Measurements from ENCODE around the gene ASF1B. TPM values are rescaled to one million over a fixed set of nuclear protein-coding genes. Genes with fewer than 3 reads are reported as not detected.

The ASF1B gene
- total RNA-seq, 6 donors from 2014 or later, result 1.2 to 4.9 (median 3.0) TPM

DNA sequence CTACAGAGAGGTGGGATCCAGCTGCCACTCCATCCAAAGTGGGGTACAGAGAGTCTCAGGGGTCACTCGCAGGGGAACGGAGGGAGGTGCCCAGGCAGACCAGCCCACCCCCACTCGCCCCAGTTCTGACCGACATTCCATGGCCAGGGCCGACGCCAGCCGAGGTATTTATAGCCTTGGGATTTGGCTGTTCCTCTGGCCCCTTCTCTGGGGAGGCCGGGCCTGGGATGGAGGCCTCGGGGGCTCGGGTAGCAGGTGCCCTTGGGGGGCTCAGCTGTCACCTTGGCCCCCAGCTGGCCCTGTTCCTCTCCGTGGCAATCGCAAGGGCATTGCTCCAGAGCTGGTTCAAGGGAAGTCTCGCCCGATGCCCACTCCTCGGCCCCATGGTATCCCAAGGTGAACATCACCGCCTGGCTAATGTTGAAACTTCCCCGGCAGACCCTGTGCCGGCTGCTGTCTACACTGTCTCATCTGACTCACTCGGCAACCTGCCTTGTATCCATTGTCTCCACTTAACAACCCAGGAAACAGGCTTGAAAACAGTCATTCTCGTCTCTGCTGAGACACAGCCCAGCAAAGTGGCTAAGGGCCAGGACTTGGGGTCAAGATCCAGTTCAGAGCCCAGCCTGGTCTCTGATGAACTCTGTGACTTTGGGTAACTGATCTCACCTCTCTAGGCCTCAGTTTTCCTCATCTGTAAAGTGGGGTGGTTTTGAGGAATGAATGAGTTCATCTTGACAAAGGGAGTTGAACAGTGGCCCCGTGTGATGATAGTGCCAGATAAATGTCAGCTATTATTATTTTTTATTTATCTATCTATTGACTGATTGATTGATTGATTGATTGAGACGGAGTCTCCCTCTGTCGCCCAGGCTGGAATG lies 28.6 kb downstream of the ASF1B start:
- H3K4me3 ChIP-seq, result no peak overlapping the region
- H3K36me3 ChIP-seq, result peaks cover 7 to 44% (median 31%) of the 10 kb centered on the region in 4 donors
- H3K27ac ChIP-seq, result peak overlapping the region in 1 of 4 donors; percentile 3
- no peaks in the 10 kb centered on the region for H3K9me3 ChIP-seq
- H3K27me3 ChIP-seq, result no peaks in the 10 kb centered on the region
- WGBS, 2 donors, result 73 to 80% methylated on average over 13 to 17 of the region's 23 CpGs
- TF ChIP-seq EP300 (IDR thresholded peaks at IDR 0.05) (no peak), POLR2AphosphoS5 (IDR thresholded peaks at IDR 0.05) (no peak), POLR2A (IDR thresholded peaks at IDR 0.05) (no peak)
- TF ChIP-seq, protein P1, sequence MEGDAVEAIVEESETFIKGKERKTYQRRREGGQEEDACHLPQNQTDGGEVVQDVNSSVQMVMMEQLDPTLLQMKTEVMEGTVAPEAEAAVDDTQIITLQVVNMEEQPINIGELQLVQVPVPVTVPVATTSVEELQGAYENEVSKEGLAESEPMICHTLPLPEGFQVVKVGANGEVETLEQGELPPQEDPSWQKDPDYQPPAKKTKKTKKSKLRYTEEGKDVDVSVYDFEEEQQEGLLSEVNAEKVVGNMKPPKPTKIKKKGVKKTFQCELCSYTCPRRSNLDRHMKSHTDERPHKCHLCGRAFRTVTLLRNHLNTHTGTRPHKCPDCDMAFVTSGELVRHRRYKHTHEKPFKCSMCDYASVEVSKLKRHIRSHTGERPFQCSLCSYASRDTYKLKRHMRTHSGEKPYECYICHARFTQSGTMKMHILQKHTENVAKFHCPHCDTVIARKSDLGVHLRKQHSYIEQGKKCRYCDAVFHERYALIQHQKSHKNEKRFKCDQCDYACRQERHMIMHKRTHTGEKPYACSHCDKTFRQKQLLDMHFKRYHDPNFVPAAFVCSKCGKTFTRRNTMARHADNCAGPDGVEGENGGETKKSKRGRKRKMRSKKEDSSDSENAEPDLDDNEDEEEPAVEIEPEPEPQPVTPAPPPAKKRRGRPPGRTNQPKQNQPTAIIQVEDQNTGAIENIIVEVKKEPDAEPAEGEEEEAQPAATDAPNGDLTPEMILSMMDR (IDR thresholded peaks at IDR 0.05), result no peak
- ATAC-seq (ENCODE audit: low FRiP score in 2 of 2) (no peak), DNase-seq (no peak)
- H3K4me1 ChIP-seq, result peaks cover 10 to 12% (median 11%) of the 10 kb centered on the region in 4 donors

DNA sequence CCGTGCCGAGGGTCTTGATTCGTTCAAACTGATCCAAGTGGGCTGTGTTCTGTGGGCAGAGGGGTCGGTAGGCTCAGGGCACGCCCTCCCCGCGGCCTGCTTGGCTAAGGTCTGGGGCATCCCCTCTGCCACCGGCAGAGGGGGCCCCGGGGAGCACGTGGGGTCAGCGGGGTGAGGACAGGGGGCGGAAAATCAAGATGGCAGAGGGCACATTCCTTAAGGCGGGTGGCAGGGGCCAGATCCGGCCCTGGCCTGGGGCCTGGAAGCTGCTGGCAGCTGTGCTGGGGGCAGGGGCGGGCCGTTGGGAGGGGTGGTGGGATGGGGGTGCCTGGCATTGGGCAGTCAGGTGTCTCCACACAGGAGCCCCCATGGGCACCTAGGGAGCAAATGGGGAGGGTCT lies 29.5 kb downstream of the ASF1B start:
- H3K9me3 ChIP-seq, result no peaks in the 10 kb centered on the region
- TF ChIP-seq, protein P1 (IDR thresholded peaks at IDR 0.05), result no peak
- TF ChIP-seq EP300 (IDR thresholded peaks at IDR 0.05) (no peak), POLR2A (IDR thresholded peaks at IDR 0.05) (no peak), POLR2AphosphoS5 (IDR thresholded peaks at IDR 0.05) (no peak)
- no peaks in the 10 kb centered on the region for H3K27me3 ChIP-seq
- H3K4me3 ChIP-seq, result no peak overlapping the region
- DNase-seq (no peak), ATAC-seq (ENCODE audit: low FRiP score in 2 of 2) (no peak)
- no peak overlapping the region for H3K27ac ChIP-seq
- WGBS, 2 donors, result 96 to 100% methylated on average over 3 to 14 of the region's 16 CpGs
- peaks cover under 1 to 2% (median under 1%) of the 10 kb centered on the region in 4 donors for H3K4me1 ChIP-seq
- H3K36me3 ChIP-seq, result peaks cover 7 to 54% (median 41%) of the 10 kb centered on the region in 4 donors

- H3K4me3 ChIP-seq, result no peak overlapping the region
- DNase-seq (no peak), ATAC-seq (ENCODE audit: low FRiP score in 2 of 2) (no peak)
- H3K27me3 ChIP-seq, result no peaks in the 10 kb centered on the region
- peaks cover 7 to 65% (median 48%) of the 10 kb centered on the region in 4 donors for H3K36me3 ChIP-seq
- H3K9me3 ChIP-seq, result no peaks in the 10 kb centered on the region
- TF ChIP-seq EP300 (IDR thresholded peaks at IDR 0.05) (no peak), POLR2AphosphoS5 (IDR thresholded peaks at IDR 0.05) (no peak), POLR2A (IDR thresholded peaks at IDR 0.05) (no peak)
- TF ChIP-seq, protein P1 (IDR thresholded peaks at IDR 0.05), result no peak
- no peak overlapping the region for H3K27ac ChIP-seq
- H3K4me1 ChIP-seq, result no peaks in the 10 kb centered on the region
- 89 to 95% methylated on average over 5 to 8 of the region's 8 CpGs for WGBS, 2 donors
Observed at GRCh38 chr19:14105680-14106079, 30.7 kb downstream of the ASF1B start.

DNA sequence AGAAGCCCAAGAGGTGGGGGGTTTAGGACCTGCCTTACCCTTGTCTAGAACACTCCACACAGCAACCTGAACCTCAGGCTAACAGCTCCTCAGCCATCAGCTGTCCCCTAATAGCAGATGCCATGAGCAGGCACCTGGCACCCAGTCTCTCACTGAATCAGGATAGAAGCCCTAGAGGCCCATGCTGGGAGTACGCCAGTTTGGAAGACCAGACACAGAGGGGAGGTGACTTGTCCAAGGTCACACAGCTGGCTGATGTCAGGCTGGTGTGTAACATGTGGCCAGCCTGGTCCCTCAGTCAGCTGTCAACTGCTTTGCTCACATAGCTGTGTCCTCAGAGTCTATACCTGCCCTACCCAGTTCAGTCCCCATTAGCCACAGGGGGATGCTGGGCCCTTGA lies 33.1 kb downstream of the ASF1B start:
- Histone ChIP-seq H3K4me1 (no peaks in the 10 kb centered on the region), H3K4me3 (no peak overlapping the region), H3K27ac (no peak overlapping the region), H3K9me3 (no peaks in the 10 kb centered on the region), H3K36me3 (peaks cover 7 to 84% (median 60%) of the 10 kb centered on the region in 4 donors), H3K27me3 (no peaks in the 10 kb centered on the region)
- DNase-seq (no peak), ATAC-seq (ENCODE audit: low FRiP score in 2 of 2) (no peak)
- TF ChIP-seq POLR2A (IDR thresholded peaks at IDR 0.05) (no peak), POLR2AphosphoS5 (IDR thresholded peaks at IDR 0.05) (no peak), EP300 (IDR thresholded peaks at IDR 0.05) (no peak)
- TF ChIP-seq, protein P1 (IDR thresholded peaks at IDR 0.05), result no peak
- 90% methylated on average over 1 of the region's 1 CpG; no CpG with 5 or more reads in 1 of the 2 donors for WGBS, 2 donors

All from upper lobe of left lung (tissue), 6 donors.